NCI-H2171 treated with DMSO at 0.1 percent for 48 hours (cell line): ENCODE data around the gene PTPRM.

Experiments used
- DNase-seq: peaks from one replicate; lab custom pipeline; 2025; lab: John Stamatoyannopoulos, UW

PTPRM gene

DNA sequence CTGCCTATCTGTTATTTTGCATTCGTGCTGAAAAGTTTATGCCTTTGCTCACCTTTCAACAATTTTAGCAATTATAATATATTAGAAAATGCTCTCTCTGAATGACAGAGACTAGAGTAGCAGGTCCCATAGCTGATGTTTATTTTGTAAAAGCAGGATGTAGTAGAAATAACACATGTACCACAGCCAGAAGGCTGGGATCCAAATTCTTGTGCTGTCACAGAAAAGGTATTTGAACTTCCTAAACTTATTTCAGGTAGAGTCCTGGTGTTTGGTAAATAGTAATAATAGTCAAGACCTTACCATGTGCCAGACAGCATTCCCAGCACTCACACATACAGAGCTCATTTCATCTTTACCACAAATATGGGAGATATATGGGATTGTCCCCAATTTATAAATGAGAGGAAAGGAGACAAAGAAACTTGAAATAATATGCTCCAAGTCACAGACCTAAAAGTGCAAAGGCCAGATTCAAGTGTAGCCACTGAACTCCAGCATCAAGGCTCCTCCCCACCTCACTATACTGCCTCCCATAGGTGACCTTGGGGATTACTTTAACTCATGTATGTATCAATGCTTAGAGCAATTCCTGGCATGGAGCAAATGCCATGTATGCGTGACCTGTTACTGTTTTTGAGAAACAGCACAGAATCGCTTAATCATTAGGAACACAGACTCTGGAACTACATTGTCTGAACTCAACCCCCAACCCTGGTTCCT is 757.4 kb downstream of the PTPRM start:
- no peak for DNase-seq

DNA sequence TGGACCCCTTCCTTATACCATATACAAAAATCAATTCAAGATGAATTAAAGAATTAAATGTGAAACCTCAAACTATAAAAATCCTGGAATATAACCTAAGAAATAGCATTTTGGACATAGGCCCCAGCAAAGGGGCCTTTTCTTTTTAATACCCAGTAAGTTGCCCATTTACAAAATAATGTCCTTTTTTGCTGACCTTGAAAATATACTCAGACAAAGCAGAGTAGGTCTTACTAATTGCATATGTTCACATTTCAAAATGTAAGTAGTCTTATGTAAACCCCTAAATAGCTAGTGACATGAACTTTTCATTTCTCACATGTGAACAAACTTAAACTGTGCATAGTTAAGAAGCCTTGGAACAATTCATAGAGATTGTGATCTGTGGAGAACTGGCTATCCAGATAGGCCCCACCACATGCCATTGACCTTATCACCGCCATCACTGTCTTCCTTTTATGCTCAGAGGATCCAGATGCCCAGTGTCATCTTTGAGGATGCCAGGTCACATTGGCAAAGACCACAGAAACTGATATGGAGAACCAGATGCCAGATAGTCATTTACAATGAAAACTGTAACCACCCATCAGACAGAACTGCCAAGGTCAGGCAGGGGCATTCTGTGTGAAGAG is 759.8 kb downstream of the PTPRM start:
- DNase-seq, result no peak

DNA sequence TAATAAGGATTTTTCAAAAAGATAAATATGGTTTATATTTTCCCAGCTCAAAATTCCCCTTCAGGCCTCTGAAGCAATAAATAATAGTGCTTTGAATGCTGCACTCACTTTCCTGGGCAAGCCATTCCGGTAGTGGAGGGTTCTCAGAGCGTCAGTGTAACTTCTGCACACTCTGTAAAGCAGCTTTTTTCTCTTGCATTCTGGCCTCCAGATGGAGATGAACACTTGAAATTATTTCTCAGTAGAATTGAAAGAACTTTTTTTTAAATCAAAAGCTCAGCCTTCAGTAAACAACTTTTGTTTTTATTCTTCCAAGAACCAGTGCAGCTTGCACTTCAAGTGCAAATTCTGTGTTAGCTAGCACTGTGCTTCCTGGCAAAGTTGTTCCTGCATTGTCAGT is 761.0 kb downstream of the PTPRM start:
- DNase-seq, result no peak

DNA sequence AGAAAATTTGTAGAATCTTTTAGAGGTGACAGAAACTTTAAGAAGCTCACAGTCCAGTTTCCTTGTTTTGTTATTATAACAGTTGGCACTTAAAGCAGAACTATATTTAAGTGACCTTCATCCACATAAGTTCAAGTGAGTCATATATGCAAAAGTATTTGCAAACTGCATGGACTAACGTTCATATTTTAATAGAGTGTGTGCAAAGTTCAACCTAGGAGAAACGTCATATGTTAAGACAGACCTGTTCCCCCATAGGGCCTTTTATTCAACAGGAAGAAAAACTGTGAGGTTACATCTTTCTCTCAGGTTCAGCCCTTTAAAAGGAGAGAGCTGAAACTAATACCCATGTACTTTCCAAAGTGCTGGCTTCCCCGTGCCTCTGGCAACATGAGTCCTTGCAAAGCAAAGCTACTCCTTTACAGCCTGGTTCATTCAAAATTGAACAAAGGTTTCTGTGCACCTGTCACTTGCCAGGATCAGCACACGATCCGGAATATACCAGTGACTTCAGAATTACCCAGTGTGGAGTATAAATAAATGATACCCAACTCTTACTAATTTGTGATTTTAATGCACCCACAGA is 762.2 kb downstream of the PTPRM start:
- no peak for DNase-seq

DNA sequence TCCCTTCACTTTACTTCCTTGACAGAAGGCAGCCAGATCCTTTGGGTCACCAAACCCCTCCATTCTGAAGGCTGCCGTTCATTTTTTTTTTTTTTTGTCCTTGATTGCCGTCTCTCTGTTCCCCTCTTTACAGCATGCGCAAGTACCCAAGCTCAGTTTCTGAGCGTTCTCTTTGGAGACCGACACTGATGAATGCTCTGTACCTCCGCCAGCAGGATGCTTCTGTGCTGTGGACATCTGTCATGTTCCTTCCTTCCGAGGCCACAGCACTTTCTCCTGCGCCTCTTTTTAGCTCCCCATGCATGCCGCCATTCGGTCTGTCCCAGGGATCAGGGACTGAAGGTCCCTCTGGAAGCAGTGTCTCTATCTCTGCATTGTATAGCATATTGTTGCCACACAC is 763.5 kb downstream of the PTPRM start:
- no peak for DNase-seq

DNA sequence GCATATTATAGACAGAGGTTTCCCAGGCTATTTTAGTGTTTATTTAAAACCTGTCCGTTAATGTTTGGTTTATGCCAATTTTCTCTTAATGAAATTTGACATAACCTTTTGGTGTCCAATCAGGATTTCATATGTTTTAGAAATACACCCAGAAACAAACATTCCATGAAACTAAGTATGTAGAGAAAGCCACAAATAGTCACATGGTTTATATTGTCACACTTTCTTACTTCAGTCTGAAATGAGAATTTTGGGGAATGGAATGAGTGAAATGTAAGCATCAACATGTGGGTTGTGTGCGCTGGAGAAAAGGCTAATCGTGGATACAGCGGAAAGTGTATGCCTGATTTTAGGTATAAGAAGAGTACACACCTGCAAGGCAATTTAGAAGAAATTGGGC is 765.2 kb downstream of the PTPRM start:
- no peak for DNase-seq

DNA sequence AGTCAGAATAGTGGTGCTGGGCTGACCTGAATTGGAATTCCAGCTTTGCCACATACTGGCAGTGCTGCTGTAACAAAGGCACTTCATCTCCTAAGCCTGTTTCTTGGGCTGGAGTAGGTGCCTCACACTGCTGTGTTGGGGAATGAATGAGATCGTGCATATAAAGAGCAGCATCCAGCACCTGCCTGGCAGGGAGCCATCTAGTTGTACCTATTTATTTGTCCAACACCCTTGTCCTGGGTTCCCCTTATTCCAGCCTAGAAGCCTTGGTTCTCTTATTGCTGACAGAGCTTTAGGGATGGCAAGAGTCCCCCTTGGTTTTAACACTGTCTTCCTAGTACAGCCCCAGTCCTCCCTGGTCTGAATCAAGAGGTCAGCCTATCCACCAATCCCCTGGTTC is 766.8 kb downstream of the PTPRM start:
- no peak for DNase-seq

DNA sequence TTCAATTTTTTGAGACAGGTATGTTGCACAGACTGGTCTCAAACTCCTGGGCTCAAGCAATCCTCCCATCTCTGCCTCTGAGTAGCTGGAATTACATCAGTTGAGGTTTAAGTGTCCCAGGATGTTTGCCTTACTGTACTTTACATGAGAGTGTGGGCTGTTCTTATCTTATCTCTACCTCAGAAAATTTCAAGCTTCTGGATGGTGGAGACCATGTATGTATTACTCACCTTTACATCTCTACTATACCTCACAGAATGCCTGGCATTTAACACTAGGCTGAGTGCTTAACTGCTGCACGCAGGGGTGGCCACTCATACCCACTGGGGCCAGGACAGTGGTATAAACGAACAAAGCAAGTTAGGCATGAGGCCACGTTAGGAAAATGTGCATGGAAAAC is 770.1 kb downstream of the PTPRM start:
- no peak for DNase-seq

DNA sequence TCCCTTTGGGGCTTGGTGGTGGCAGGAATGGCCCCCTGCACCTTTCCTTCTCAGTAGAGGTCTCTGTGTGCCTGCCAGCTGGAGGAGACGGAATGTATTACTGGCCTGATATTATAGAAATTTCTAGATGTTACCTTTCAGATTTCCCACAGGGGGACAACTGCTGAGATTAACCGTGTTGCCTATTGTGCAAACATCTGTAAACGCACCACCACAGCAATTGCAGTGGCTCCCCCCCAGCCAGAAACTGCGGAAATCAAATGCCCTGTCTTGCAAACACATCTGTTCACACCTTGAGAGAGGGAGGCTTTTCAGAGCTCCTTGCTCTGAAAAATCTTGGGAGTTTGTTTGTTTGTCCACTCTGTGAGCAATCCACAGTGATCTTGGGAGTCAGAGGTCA is 772.1 kb downstream of the PTPRM start:
- DNase-seq, result no peak

DNA sequence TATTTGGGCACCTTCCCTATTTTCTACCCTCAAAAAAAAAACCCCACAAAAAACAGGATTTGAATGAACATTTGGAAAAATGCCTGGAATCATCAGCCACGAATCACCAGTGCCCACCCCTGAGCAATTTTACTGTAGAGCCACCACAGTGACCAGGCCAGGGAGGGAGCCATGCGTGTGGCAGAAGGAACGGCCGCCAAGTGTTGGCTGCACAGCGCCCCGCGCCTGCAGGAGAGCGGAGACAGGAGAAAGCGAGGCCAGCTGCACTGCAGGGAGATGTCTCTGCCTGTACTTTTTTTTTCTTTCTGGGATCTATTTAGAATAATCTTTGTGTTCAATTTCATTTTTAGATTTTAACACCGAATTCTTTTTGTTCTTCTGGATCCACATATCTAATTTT is 772.8 kb downstream of the PTPRM start:
- DNase-seq, result no peak

DNA sequence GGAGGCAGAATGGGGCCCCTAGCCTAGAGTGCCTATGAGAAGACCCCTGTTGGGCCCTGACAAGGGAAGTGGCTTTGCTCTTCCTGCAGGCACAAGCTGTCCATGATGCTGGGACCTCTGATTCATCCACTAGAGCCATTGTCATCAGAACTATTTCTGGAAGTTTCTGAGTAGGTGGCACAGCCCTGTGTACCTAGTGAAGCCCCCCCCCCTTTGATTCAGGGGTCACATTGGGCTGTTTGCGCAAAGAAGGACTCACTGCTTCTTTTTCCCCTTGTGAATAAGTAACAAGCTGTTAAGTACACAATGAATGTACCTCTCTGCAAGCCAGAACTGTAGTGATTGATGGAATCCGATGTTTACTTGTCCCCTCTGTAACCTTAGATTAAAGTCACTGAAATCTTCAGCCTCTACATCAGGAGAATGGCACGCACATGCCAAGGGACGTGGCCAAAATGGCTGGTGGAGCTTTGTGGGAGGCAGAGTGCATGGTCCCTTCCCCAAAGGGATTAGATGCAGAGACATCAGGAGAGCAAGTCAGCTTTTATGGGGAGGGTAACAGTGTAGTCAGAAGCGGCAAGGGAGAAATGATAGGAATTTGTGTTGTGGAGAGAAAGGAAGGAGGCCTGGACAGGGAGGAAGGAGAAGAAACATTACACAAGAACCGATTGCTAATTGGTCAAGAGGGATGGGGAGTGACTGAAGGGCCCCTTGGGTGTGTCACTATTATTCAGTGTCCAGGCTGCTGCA is 774.5 kb downstream of the PTPRM start:
- DNase-seq, result no peak

DNA sequence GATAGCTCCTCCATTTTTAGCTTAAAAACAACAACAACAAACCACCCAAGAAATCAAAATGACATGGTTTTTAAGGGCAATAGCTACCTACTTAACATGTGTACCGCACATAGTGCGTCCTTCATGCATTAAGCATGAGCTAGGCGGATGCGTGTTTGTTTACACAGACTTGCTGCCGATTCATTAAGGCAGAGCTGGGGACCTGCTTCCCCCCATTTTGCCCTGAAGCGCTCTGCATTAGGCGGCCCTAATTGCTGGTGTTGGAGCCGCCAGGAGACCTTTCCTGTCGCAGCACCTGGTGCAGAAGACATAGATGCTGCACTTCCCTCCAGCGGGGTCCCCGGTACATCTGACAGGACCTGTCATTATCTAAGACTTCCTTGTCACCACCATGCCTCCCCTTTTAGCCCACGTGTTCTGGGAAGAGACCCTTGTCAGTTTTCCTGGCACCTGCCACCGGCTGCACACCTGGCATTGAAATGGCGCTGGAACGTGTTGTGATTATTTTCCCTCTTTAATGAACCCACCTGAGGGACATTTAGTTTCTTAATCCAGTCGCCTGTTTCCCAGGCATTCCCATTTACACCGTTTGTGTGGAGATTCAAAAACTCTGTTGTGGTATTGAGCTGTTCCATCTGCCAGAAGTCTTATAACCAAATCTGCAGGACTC is 781.1 kb downstream of the PTPRM start:
- peak; percentile 93 for DNase-seq

DNA sequence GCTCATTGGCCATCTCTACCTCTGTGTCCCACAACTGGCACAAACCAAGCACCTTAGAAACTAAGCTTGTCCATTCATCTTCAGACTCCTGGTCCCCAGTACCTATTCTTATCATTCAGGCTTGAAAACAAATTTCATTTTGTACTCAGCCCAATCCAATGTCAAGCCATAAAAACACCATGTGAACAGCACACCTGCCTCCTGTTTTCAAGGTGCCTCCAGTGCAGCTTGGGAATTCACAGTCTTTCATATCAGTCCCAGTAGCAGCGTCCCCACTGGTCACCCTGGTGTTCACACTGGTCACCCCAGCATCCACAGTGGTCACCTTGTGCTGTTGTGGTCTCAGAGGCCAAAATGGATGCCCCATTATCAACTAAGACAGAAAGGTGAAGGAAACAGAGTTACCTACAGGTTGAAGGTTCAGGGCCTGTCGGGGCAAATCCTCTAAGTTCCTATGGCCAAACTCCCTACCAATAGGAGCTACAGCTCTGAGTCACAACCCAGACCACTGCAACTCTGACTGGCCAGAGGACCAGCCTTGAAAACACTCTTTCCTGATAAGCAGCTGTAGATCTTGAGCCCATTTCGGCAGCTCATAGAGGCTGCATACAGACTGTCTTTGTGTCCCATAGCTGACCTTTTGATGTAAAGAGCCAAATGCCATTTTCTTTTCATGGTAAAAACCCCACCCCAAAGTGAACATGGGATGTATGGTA is 782.6 kb downstream of the PTPRM start:
- DNase-seq, result no peak

DNA sequence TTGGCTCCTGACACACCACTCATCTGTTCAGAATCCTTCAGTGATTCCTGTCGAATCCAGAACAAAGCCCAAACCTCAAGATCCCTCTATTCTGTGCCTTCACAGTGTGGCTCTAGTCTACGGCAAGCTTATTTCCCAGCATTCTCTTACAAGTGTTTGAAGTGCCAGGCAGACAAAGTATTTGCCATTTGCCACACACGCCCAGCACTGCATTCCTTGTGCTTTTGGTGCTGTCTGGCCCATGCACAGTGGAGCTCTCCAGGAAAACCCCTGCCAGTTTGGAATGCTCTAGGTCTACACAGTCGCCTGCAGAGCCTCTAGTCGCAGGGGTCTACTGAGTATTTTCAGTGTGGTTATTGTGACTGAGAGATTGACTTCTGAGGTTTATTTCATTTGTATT is 783.5 kb downstream of the PTPRM start:
- no peak for DNase-seq

DNA sequence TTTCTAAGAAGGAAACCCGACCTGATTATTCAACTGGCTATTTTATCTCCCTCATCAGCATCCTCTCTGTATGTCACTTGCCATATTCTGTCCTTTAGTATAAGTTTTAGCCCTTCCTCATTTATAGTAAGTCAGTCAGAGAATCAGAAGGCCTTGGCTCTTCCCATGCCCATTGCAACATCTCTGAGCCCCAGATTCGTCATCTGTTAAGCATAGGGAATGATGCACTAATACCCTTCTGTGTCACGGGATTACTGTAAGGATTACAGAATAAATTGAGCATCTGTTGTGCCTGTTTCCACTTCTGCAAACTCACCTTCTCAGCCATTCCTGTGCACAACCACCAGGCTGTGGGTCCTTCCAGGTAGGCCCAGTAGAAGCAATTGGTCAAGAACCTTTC is 784.0 kb downstream of the PTPRM start:
- DNase-seq, result no peak

DNA sequence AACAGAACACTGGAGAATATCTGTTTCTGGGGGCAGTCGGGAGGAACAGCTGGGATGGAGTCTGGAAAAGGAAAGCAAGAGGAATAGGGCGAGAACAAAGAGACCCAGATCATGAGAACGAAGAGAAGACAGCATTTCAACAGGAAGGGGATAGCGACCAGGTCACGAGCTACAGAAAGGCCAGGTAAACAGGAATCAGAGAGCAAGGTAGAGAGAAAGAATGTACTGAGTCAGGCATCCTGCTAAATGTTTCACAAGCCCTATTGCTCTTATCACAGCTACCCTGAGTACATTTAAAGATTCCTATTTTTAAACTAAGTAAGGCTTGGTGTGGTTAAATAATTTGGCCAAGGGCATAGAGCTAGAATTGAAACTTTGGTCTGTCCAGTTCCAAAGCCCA is 787.2 kb downstream of the PTPRM start:
- no peak for DNase-seq

DNA sequence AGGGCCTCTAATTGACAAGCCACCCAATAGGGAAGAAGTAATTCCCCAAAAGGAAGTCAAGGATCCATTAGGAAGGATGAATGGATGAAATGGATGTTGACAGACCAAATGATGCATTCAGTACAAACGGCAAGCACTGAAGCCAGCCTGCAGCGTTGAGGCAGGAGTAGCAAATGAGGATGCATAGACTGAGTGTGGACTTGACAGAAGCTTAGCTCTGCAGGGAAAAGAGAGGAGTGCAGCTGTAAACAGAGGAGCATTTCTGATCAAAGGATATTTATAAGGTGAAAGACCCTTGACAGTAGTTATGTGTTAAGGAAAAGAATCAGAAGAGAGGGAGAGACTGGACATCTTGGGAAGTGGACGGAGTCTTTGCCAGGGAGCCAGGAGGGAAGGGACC is 788.9 kb downstream of the PTPRM start:
- no peak for DNase-seq

DNA sequence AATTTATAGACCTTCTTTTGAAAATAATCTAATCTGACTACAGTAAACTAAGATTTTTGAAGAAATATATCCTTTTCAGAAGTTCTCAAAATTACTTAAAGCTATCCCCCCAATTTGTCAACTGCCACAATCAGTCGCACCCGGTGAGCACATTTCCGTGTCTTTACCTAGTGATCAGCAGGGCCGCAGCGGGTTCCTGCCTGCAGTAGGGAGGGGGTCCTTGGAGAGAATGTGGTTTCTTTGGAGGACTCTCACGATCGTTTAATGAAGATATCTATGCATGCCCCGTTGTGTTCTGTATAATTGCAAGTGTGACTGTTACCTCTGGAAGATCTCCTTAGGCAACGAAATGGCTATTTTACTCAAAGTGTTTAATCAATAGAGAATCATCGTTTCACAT is 790.2 kb downstream of the PTPRM start:
- no peak for DNase-seq

DNA sequence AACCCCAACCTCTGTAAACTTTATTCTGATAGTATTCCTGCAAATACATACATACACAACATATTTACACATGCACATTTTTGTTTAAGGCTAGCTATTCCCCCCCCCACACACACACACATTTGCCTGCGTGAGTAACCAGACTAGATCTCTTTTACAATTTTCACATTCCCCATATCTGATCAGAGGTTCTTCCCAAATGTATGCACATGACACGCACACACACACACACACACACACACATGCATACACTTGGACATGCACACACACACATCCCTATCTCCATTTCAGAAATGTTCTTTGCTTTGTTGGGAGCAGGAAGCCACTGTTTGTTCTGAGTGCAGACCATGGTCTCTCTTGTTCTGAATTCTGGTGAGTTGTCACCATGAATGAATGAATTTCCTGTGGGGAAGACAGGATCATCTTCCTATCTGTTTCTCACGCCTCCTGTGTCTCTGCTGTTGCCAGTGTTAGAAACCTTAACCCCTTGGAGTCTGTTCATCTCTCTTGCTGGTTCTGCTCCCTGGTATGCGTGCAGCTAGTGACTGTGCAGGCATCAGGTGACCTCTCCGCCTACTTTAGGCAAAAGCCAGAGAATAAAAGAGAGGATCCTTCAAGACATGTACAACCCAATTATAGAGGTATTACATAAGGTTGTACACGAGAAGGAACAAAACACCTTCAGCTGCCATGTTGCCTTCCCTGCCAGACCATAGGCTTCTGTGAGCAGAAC is 791.1 kb downstream of the PTPRM start:
- no peak for DNase-seq

DNA sequence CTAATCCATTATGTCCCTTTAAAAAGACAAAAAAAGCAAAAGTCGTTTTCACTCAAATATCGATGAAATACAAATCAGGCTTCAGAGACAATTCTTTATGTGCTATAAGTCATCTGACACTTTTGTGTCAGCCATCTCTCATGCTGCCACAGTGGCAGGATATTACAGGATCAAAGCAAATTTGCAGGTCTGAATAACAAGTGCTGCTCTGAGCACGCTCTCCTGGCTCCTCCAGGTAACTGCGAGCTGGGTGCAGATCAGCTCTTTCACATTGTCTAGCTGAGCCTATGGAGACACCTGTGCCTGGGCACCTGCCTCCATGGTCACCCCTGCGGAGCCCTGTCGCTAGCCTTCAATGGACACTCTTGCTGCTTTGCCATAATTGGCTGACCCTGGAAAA is 792.0 kb downstream of the PTPRM start:
- DNase-seq, result no peak

DNA sequence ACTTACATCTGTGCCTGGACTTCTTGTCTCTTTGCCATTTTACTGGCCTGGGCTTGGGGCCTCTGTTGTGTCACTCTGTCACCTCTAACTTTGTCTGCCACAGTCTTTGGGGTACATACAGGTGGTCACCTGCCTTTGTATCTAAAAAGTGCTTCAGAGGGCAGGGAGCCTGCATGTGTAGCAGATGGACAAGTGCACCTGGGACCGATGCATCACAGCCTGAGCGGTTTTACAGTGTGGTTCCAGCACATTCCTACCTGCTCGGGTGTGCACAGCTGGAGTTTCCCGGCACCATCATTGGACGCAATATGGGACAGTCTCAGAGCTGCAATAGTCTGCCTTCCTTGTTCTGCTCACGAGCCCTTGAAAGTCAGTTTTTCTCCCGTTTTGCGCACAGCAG is 792.4 kb downstream of the PTPRM start:
- DNase-seq, result no peak
